Lower leg skin (tissue), 4 donors: ENCODE results near the gene LSM4. TPM values are rescaled to one million over a fixed set of nuclear protein-coding genes. Genes with fewer than 3 reads are reported as not detected.

Experiments used
- DNase-seq, 2 donors: peaks; one replicate each; pipeline ENCODE4 v3.0.0-alpha.2; 2019; ENCODE audit warnings: low spot score in 2 of 2
- H3K4me3 ChIP-seq: fragments of 200-600 bp; sonication (generic); 2 replicates; pipeline ENCODE4 v1.5.1; 2017; ENCODE audit warnings: mild to moderate bottlenecking, low read depth; ENCODE audit not compliant: poor library complexity, severe bottlenecking
- CTCF ChIP-seq, 3 donors: fragments of 450-650 bp; IDR thresholded peaks; one replicate each; pipeline ENCODE4 v1.5.1; 2016; ENCODE audit warnings: antibody characterized with exemption in 3 of 3, mild to moderate bottlenecking in 3 of 3, moderate library complexity in 2 of 3
- POLR2A ChIP-seq, 2 donors: fragments of 450-650 bp; IDR thresholded peaks; one replicate each; pipeline ENCODE4 v1.6.1; 2016 to 2017; ENCODE audit warnings: antibody characterized with exemption in 2 of 2, mild to moderate bottlenecking in 1 of 2, moderate library complexity in 1 of 2
- WGBS, 2 donors: methylation state at CpG; one replicate each; pipeline ENCODE4 v1.1.5; 2018; 5-methylcytosine and 5-hydroxymethylcytosine counted together
- intact Hi-C: fragments of 100-400 bp; cut with DNase I; formaldehyde crosslinking; loops from one replicate; pipeline ENCODE4 v1.15.0; 2023; ENCODE audit warnings: low total_unique reads
- total RNA-seq, 4 donors: library from RNA; depleted of rRNA; stranded (reverse); fragments of >200 nt; gene quantifications; one replicate each; pipeline ENCODE4 v1.1.0, GENCODE V29; 2016

Gene LSM4
- total RNA-seq, 4 donors from 2014 or later: 59.7 to 149 (median 105) TPM

- intact Hi-C loops: no loop called here
- DNase-seq: no peak
- H3K4me3 ChIP-seq: no peak overlapping the region
- 41 to 43% methylated on average over 6 of the region's 6 CpGs for WGBS, 2 donors
- TF ChIP-seq CTCF (IDR thresholded peaks at IDR 0.05) (no peak), POLR2A (IDR thresholded peaks at IDR 0.05) (no peak)
Observed at GRCh38 chr19:18271433-18271841, 51.4 kb downstream of the LSM4 start.

- WGBS, 2 donors: 88 to 93% methylated on average over 9 of the region's 9 CpGs
- H3K4me3 ChIP-seq: no peak overlapping the region
- TF ChIP-seq CTCF (IDR thresholded peaks at IDR 0.05): no peak
- no peak for TF ChIP-seq POLR2A (IDR thresholded peaks at IDR 0.05)
- intact Hi-C loops: no loop called here
- DNase-seq: no peak
Observed at GRCh38 chr19:18270326-18270725, 52.5 kb downstream of the LSM4 start.

- WGBS, 2 donors: 62 to 77% methylated on average over 2 of the region's 2 CpGs
- DNase-seq: no peak
- intact Hi-C loops: no loop called here
- no peak overlapping the region for H3K4me3 ChIP-seq
- TF ChIP-seq POLR2A (IDR thresholded peaks at IDR 0.05) (no peak), CTCF (IDR thresholded peaks at IDR 0.05) (no peak)
Observed at GRCh38 chr19:18269070-18269723, 53.7 kb downstream of the LSM4 start.

- H3K4me3 ChIP-seq: no peak overlapping the region
- intact Hi-C loops: no loop called here
- 88 to 89% methylated on average over 41 to 42 of the region's 42 CpGs for WGBS, 2 donors
- no peak for DNase-seq
- TF ChIP-seq POLR2A (IDR thresholded peaks at IDR 0.05): no peak
- no peak for TF ChIP-seq CTCF (IDR thresholded peaks at IDR 0.05)
Observed at GRCh38 chr19:18266771-18267686, 55.8 kb downstream of the LSM4 start.

- no peak for TF ChIP-seq CTCF (IDR thresholded peaks at IDR 0.05)
- TF ChIP-seq POLR2A (IDR thresholded peaks at IDR 0.05): no peak
- DNase-seq: no peak
- H3K4me3 ChIP-seq: no peak overlapping the region
- 94 to 96% methylated on average over 7 of the region's 7 CpGs for WGBS, 2 donors
- intact Hi-C loops: no loop called here
Observed at GRCh38 chr19:18265582-18265981, 57.3 kb downstream of the LSM4 start.
